Thoracic aorta (tissue), 2 donors: ENCODE measurements around the gene BORCS5. TPM values are rescaled to one million over a fixed set of nuclear protein-coding genes. Genes with fewer than 3 reads are reported as not detected.

ENCODE experiments used
- ATAC-seq: fragments of 150-250 bp; one replicate; pipeline ENCODE4 v1.8.0; 2017; ENCODE audit warnings: low read depth; ENCODE audit not compliant: insufficient number of reproducible peaks, low FRiP score
- DNase-seq: peaks from one replicate; pipeline ENCODE4 v3.0.0-alpha.2; 2020; ENCODE audit warnings: low spot score
- H3K27ac ChIP-seq, 2 donors: fragments of 200-600 bp; sonication (generic); 1 replicate in 1 of 2; 2 replicates in 1 of 2; pipeline ENCODE4 v1.5.1; 2016; ENCODE audit warnings: mild to moderate bottlenecking in 2 of 2, moderate library complexity in 2 of 2
- H3K27me3 ChIP-seq: fragments of 200-600 bp; sonication (generic); replicated peaks from 2 replicates; pipeline ENCODE4 v1.6.0; 2016; ENCODE audit warnings: mild to moderate bottlenecking; ENCODE audit not compliant: insufficient read depth
- H3K36me3 ChIP-seq: fragments of 200-600 bp; sonication (generic); one replicate; pipeline ENCODE4 v1.5.1; 2016
- H3K4me1 ChIP-seq, 2 donors: fragments of 200-600 bp; sonication (generic); 1 replicate in 1 of 2; 2 replicates in 1 of 2; pipeline versions ENCODE4 v1.5.1 to v1.6.0; 2016; ENCODE audit warnings: low read depth in 2 of 2, mild to moderate bottlenecking in 1 of 2; ENCODE audit not compliant: control insufficient read depth in 1 of 2
- H3K4me3 ChIP-seq: fragments of 200-600 bp; sonication (generic); 2 replicates; pipeline ENCODE4 v1.5.1; 2016; ENCODE audit warnings: mild to moderate bottlenecking
- H3K9me3 ChIP-seq: fragments of 200-600 bp; sonication (generic); 2 replicates; pipeline ENCODE4 v1.5.1; 2016
- total RNA-seq, 2 donors: library from RNA; depleted of rRNA; stranded (reverse); fragments of >200 nt; gene quantifications; one replicate each; pipeline versions ENCODE4 v1.1.0 to v1.2.3, GENCODE V29; 2016
- TF ChIP-seq, protein P1 (sequence below): fragments of 200-600 bp; sonication (generic); IDR thresholded peaks from one replicate; pipeline ENCODE4 v1.5.1; 2019; ENCODE audit warnings: antibody characterized with exemption

Gene BORCS5
- total RNA-seq, 2 donors from 2014 or later, result 20.6 to 27.1 TPM

DNA sequence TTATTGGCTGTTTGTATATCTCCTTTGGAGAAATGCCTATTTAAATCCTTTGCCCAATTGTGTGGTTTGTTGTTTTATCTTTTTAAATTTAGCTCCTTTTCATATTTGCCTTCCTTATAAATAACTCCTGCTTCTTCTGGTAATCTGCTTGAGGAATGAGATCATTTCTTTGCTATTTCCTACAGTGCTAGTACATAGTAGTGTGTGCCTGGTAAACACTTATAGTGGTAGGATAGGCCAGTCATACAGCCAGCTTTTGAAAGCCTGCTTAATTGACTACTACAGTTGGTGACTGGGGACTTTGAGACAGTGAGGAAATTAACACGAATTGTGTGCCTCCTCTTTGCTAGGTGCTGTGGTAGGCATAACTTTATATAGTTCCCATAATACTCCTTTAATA lies 68.7 kb downstream of the BORCS5 start:
- no peaks in the 10 kb centered on the region for H3K27me3 ChIP-seq
- H3K4me1 ChIP-seq, result peaks cover 18 to 32% of the 10 kb centered on the region in 2 donors
- no peaks in the 10 kb centered on the region for H3K36me3 ChIP-seq
- H3K4me3 ChIP-seq, result no peak overlapping the region
- peak overlapping the region; percentile 73 to 74 for H3K27ac ChIP-seq
- ATAC-seq (peak; percentile 94), DNase-seq (no peak)
- peaks cover 12% of the 10 kb centered on the region for H3K9me3 ChIP-seq
- TF ChIP-seq, protein P1, sequence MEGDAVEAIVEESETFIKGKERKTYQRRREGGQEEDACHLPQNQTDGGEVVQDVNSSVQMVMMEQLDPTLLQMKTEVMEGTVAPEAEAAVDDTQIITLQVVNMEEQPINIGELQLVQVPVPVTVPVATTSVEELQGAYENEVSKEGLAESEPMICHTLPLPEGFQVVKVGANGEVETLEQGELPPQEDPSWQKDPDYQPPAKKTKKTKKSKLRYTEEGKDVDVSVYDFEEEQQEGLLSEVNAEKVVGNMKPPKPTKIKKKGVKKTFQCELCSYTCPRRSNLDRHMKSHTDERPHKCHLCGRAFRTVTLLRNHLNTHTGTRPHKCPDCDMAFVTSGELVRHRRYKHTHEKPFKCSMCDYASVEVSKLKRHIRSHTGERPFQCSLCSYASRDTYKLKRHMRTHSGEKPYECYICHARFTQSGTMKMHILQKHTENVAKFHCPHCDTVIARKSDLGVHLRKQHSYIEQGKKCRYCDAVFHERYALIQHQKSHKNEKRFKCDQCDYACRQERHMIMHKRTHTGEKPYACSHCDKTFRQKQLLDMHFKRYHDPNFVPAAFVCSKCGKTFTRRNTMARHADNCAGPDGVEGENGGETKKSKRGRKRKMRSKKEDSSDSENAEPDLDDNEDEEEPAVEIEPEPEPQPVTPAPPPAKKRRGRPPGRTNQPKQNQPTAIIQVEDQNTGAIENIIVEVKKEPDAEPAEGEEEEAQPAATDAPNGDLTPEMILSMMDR, result no peak

- Histone ChIP-seq H3K4me1 (peaks cover 26 to 48% of the 10 kb centered on the region in 2 donors), H3K4me3 (no peak overlapping the region), H3K9me3 (peaks cover 12% of the 10 kb centered on the region), H3K27me3 (no peaks in the 10 kb centered on the region), H3K36me3 (no peaks in the 10 kb centered on the region), H3K27ac (no peak overlapping the region)
- TF ChIP-seq, protein P1, result no peak
- DNase-seq, result no peak
- no peak for ATAC-seq
These were observed 70.7 kb downstream of the BORCS5 start for GRCh38 chr12:12427568-12427967.

GRCh38 chr12:12428047-12428446 lies 71.2 kb downstream of the BORCS5 start:
- ATAC-seq (no peak), DNase-seq (no peak)
- Histone ChIP-seq H3K27me3 (no peaks in the 10 kb centered on the region), H3K9me3 (peaks cover 9% of the 10 kb centered on the region), H3K4me1 (peaks cover 26 to 53% of the 10 kb centered on the region in 2 donors), H3K36me3 (no peaks in the 10 kb centered on the region), H3K27ac (no peak overlapping the region), H3K4me3 (no peak overlapping the region)
- TF ChIP-seq, protein P1, result no peak

DNA sequence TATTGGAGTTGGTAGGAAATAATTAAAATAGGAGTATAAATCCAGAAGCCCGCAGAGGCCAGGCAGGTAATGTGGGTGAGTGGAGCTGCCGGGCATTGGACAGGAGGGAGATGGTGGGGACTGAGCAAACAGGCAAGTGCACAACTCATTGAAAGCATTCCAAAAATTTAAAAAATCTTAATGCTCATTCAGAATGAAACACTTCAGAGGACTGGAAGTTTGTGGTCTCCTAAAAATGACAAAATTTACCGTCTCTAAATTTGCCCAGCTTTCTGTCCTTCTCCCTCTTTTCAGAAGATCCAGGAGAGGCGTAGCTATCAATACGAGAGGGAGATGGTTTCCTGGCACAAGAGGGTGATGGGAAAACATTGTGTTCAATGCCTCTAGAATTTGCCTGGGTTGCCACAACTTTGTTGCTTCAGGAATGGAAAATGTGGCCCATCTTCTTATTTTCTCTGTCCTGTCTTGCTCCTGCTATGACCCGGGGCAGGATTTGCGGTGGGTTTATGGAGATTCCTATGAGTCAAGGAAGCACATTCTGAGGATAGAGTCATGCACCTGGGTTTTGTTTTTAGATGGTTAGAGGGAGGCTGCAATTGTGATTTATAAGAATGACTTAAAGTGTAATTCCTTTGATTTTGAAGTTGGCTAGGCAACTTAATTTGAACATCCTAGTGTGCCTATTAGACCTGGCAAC lies 72.2 kb downstream of the BORCS5 start:
- H3K27me3 ChIP-seq, result no peaks in the 10 kb centered on the region
- H3K36me3 ChIP-seq, result no peaks in the 10 kb centered on the region
- no peaks in the 10 kb centered on the region for H3K9me3 ChIP-seq
- no peak for ATAC-seq
- no peak overlapping the region for H3K27ac ChIP-seq
- H3K4me1 ChIP-seq, result peaks cover 26 to 64% of the 10 kb centered on the region in 2 donors
- no peak for DNase-seq
- TF ChIP-seq, protein P1, result no peak
- H3K4me3 ChIP-seq, result no peak overlapping the region

DNA sequence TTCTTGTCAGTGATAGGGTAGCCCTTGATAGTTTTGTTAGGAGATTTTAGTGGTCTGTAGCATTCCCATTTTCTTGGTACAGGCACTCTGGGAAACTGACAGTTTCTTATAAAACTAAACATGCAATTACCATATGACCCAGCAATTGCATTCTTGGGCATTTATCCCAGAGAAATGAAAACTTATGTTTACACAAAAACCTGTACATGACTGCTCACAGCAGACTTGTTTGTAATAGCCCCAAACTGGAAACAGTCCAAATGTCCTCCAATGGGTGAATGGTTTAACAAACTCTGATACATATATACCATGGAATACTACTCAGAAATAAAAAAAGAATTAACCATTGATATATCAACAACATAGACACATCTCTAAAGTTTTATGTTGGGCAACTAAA lies 75.5 kb downstream of the BORCS5 start:
- Histone ChIP-seq H3K4me1 (peaks cover 15 to 41% of the 10 kb centered on the region in 2 donors), H3K36me3 (no peaks in the 10 kb centered on the region), H3K9me3 (no peaks in the 10 kb centered on the region), H3K4me3 (no peak overlapping the region), H3K27me3 (no peaks in the 10 kb centered on the region), H3K27ac (peak overlapping the region in 1 of 2 donors; percentile 8)
- TF ChIP-seq, protein P1, result no peak
- ATAC-seq (no peak), DNase-seq (no peak)
